Measurements from ENCODE around the gene TMEM33. TPM values are rescaled to one million over a fixed set of nuclear protein-coding genes. Genes with fewer than 3 reads are reported as not detected.

The TMEM33 gene
- total RNA-seq, 3 donors from 2014 or later, result 89.1 to 103 (median 99.4) TPM

GRCh38 chr4:41964401-41964800 lies 29.2 kb downstream of the TMEM33 start:
- no peaks in the 10 kb centered on the region for H3K36me3 Mint-ChIP-seq (ENCODE audit: insufficient read depth)
- H3K9me3 Mint-ChIP-seq, result peaks cover 7% of the 10 kb centered on the region
- H3K27me3 Mint-ChIP-seq (ENCODE audit: low read depth), result no peaks in the 10 kb centered on the region
- ATAC-seq, result no peak
- no peak for DNase-seq
- H3K4me1 Mint-ChIP-seq (ENCODE audit: low read depth), result no peaks in the 10 kb centered on the region
- H3K4me3 Mint-ChIP-seq, result no peak overlapping the region

DNA sequence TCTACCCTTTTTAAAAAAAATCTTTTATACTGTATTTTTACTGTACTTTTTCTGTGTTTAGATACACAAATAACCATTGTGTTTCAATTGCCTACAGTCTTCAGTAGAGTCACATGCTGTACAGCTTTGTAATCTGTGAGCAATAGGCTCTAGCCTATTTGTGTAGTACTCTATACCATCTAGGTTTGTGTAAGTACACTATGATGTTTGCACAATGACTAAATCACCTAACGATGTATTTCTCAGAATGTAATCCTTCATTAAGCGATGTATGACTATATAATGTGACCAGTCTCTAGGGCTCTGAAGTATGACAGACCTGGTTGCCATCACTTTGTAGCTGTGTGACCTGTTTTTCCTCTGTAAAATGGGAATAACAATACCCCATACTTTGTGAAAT lies 32.2 kb downstream of the TMEM33 start:
- no peaks in the 10 kb centered on the region for H3K27me3 Mint-ChIP-seq (ENCODE audit: low read depth)
- DNase-seq (no peak), ATAC-seq (no peak)
- no peaks in the 10 kb centered on the region for H3K36me3 Mint-ChIP-seq (ENCODE audit: insufficient read depth)
- peaks cover 11% of the 10 kb centered on the region for H3K9me3 Mint-ChIP-seq
- H3K4me3 Mint-ChIP-seq, result no peak overlapping the region
- H3K4me1 Mint-ChIP-seq (ENCODE audit: low read depth), result no peaks in the 10 kb centered on the region

DNA sequence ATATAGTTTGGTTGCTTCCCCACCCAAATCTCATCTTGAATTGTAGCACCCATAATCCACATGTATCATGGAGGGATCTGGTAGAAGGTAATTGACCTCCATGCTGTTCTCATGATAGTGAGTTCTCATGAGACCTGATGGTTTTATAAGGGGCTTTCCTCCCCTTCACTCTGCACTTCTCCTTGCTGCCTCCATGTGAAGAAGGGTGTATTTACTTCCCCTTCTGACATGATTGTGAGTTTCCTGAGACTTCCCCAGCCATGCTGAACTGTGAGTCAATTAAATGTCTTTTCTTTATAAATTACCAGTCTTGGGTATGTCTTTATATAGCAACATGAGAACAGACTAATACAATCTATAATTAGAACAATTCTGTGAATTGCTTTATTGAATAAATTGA lies 34.4 kb downstream of the TMEM33 start:
- ATAC-seq (no peak), DNase-seq (no peak)
- H3K9me3 Mint-ChIP-seq, result peaks cover 11% of the 10 kb centered on the region
- H3K4me1 Mint-ChIP-seq (ENCODE audit: low read depth), result no peaks in the 10 kb centered on the region
- H3K36me3 Mint-ChIP-seq (ENCODE audit: insufficient read depth), result no peaks in the 10 kb centered on the region
- H3K27me3 Mint-ChIP-seq (ENCODE audit: low read depth), result no peaks in the 10 kb centered on the region
- no peak overlapping the region for H3K4me3 Mint-ChIP-seq

- Mint-ChIP-seq H3K36me3 (ENCODE audit: insufficient read depth) (no peaks in the 10 kb centered on the region), H3K4me1 (ENCODE audit: low read depth) (no peaks in the 10 kb centered on the region), H3K4me3 (no peak overlapping the region), H3K27me3 (ENCODE audit: low read depth) (no peaks in the 10 kb centered on the region), H3K9me3 (peaks cover 4% of the 10 kb centered on the region)
- ATAC-seq, result no peak
- DNase-seq, result no peak
Observed at GRCh38 chr4:41975341-41975740, 40.1 kb downstream of the TMEM33 start.

GRCh38 chr4:41976775-41977516 lies 41.7 kb downstream of the TMEM33 start:
- H3K4me1 Mint-ChIP-seq (ENCODE audit: low read depth), result no peaks in the 10 kb centered on the region
- ATAC-seq, result no peak
- peaks cover 3% of the 10 kb centered on the region for H3K9me3 Mint-ChIP-seq

GRCh38 chr4:41977709-41978108 lies 42.5 kb downstream of the TMEM33 start:
- DNase-seq, result no peak
- Mint-ChIP-seq H3K4me3 (no peak overlapping the region), H3K36me3 (ENCODE audit: insufficient read depth) (peaks cover 2% of the 10 kb centered on the region), H3K4me1 (ENCODE audit: low read depth) (no peaks in the 10 kb centered on the region), H3K27me3 (ENCODE audit: low read depth) (no peaks in the 10 kb centered on the region), H3K9me3 (no peaks in the 10 kb centered on the region)
- ATAC-seq, result no peak

More at GRCh38 chr4:41976775-41977516, 41.7 kb downstream of the TMEM33 start:
- no peak for DNase-seq
- Mint-ChIP-seq H3K4me3 (no peak overlapping the region), H3K27me3 (ENCODE audit: low read depth) (no peaks in the 10 kb centered on the region), H3K36me3 (ENCODE audit: insufficient read depth) (peaks cover 2% of the 10 kb centered on the region)

DNA sequence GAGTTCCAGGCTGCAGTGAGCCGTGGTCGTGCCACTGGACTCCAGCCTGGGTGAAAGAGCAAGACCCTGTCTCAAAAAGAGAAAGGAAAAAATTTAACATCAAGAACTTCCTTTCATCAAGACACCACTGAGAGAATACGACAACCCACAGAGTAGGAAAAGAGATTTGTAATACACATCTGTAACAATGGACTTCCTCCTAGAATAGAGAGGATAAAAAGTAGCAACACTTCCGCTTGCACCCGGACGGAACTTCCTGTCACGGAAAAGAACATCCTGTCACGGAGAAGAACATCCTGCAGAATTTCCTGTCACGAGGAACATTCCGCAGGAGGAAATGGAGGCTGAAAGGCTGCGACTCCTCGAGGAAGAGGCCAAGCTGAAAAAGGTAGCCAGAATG lies 46.2 kb downstream of the TMEM33 start, which contains the start of gene DCAF4L1:
DCAF4L1 (plus strand) TSS at position 301 of the 400 bp plus-strand sequence; CDS start at position 338, 37 bp downstream.
- Mint-ChIP-seq H3K36me3 (ENCODE audit: insufficient read depth) (peaks cover 2% of the 10 kb centered on the region), H3K27me3 (ENCODE audit: low read depth) (no peaks in the 10 kb centered on the region), H3K9me3 (no peaks in the 10 kb centered on the region), H3K4me3 (no peak within 1 kb of the TSS), H3K4me1 (ENCODE audit: low read depth) (no peaks in the 10 kb centered on the region)
- no peak for DNase-seq
- no peak for ATAC-seq

DNA sequence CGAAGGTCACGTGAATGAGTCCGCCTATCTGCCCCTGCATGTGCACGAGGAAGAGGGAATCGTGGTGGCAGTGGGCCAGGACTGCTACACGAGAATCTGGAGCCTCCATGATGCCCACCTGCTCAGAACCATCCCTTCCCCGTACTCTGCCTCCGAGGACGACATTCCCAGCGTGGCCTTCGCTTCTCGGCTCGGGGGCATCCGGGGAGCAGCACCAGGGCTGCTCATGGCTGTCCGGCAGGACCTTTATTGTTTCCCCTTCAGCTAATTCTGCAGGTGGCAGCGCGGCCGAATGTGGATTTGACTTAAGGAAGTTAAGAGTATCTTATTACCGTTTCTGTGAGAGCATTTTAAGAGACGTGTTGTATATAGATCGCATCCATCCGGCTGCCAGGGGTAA lies 47.5 kb downstream of the TMEM33 start:
- Mint-ChIP-seq H3K27me3 (ENCODE audit: low read depth) (no peaks in the 10 kb centered on the region), H3K36me3 (ENCODE audit: insufficient read depth) (peaks cover 2% of the 10 kb centered on the region), H3K4me1 (ENCODE audit: low read depth) (no peaks in the 10 kb centered on the region), H3K9me3 (no peaks in the 10 kb centered on the region), H3K4me3 (no peak overlapping the region)
- DNase-seq (no peak), ATAC-seq (no peak)

DNA sequence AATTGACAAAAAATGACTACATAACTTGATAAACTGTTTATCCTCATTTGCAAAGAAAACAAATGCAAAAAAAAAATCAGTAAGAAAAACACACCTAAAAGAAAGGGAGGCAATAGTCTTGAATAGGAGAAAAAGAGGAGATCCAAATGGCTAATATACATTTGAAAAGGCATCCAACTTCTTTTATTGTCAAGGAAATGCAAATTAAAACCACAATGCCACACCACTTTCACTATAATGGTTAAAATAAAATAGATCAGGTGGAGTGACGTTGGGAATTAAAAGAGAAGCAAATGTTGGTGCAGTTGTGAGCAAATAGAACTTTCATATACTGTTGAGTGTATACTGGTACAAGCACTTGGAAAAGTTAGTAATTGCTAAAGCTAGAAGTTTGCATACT lies 49.9 kb downstream of the TMEM33 start:
- H3K36me3 Mint-ChIP-seq (ENCODE audit: insufficient read depth), result peaks cover 2% of the 10 kb centered on the region
- no peak for ATAC-seq
- no peak overlapping the region for H3K4me3 Mint-ChIP-seq
- H3K4me1 Mint-ChIP-seq (ENCODE audit: low read depth), result peaks cover 8% of the 10 kb centered on the region
- DNase-seq, result no peak
- H3K27me3 Mint-ChIP-seq (ENCODE audit: low read depth), result no peaks in the 10 kb centered on the region
- no peaks in the 10 kb centered on the region for H3K9me3 Mint-ChIP-seq

DNA sequence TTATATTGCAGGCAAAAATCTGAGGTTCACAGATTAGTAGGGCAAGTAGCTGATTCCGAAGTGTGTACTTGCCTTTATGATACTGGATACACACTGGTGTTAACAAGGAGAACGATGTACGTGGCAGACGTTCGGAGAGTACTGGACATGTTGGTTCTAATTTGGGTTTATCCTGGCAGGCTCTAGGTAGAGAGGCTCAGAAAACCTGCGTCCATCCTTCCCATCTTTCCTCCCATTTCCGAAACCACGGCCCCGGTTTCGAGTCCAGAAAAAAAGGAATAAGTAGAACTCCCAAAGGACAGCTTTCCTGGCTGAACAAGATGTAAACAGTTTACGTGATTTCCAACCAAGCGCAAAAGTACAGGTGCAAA lies 54.8 kb downstream of the TMEM33 start:
- Mint-ChIP-seq H3K27me3 (ENCODE audit: low read depth) (no peaks in the 10 kb centered on the region), H3K36me3 (ENCODE audit: insufficient read depth) (no peaks in the 10 kb centered on the region), H3K9me3 (no peaks in the 10 kb centered on the region), H3K4me3 (peak overlapping the region; percentile 91), H3K4me1 (ENCODE audit: low read depth) (peaks cover 23% of the 10 kb centered on the region)
- ATAC-seq (peak in 1 of 2 donors; percentile 5), DNase-seq (no peak)

DNA sequence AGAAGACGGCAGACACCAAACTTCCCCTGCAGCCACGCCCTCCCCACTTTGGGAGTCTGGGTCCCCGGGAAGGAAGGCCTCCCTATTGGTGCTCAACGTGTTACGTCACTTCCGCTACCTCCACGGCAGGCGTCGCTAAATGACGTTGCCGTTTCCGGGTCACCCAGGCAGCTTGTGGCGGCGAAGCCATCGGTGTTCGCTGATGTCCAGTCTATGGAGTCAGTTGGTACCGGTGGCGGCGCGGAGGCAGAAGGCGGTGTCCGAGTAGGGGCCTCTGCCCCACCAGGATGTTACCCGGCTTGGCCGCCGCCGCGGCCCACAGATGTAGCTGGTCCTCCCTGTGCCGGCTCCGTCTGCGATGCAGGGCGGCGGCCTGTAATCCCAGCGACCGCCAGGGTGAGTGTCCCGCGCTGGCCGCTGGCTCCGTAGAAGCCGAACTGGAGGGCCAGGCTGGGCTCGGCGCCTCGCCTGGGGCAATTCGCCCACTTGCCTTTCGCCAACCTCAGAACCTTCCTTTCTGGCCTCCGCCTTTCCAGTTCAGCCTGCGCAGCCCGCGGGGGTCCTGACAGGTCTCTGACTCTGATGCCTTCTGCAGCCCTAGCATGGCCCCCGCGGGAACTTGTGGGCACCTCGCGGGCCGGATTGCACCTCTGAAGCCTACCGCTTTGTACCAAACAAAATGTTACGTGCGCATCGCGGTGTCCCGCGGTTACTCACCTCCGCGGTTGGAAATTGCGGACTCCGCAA lies 55.3 kb downstream of the TMEM33 start, which contains the start of gene SLC30A9:
SLC30A9 (plus strand) TSS at position 166 of the 747 bp plus-strand sequence; CDS start at position 288, 122 bp downstream.
- Mint-ChIP-seq H3K36me3 (ENCODE audit: insufficient read depth) (peaks cover 3% of the 10 kb centered on the region), H3K4me1 (ENCODE audit: low read depth) (peaks cover 27% of the 10 kb centered on the region), H3K9me3 (no peaks in the 10 kb centered on the region), H3K27me3 (ENCODE audit: low read depth) (no peaks in the 10 kb centered on the region), H3K4me3 (peak within 1 kb of the TSS; percentile 91)
- peak; percentile 88 for DNase-seq
- ATAC-seq, result peak; percentile 97

DNA sequence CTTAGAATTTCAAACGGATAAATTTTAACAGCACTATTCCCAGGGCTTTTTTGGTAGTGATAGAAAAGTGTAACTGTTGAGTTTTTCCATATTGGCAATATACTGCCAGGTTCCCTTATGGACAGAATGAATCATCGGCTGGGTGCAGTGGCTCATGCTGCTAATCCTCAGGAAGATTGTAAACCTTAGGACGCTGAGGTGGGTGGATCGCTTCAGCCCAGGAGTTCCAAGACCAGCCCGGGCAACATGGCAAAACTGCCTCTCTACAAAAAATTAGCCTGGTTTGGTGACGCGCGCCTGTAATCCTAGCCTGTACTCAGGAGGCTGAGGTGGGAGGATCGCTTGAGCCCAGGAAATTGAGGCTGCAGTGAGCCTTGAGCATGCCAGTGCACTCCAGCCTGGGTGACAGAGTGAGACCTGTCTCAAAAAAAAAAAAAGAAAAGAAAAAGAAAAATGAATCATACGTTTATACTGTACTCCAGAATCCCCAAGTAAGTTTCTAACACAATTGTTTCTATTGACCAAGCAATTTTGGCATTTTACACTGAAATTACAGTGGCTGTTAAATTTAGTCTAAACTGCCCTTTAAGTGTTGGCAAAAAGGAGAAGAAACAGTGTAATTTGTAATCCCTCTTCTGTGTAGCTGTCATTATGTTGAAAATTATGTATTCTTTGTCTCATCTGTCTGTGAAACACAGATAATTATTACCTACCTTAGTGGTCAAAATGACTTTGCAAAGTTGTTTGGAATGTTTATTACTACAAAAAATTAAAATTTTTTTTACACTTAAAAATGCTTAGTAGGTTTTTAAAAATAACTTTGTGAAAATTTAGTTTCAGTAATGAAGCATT lies 56.9 kb downstream of the TMEM33 start:
- Mint-ChIP-seq H3K9me3 (no peaks in the 10 kb centered on the region), H3K4me3 (peak overlapping the region; percentile 91), H3K27me3 (ENCODE audit: low read depth) (no peaks in the 10 kb centered on the region), H3K36me3 (ENCODE audit: insufficient read depth) (peaks cover 3% of the 10 kb centered on the region), H3K4me1 (ENCODE audit: low read depth) (peaks cover 27% of the 10 kb centered on the region)
- no peak for ATAC-seq
- no peak for DNase-seq

- Mint-ChIP-seq H3K4me3 (no peak overlapping the region), H3K9me3 (no peaks in the 10 kb centered on the region), H3K4me1 (ENCODE audit: low read depth) (peaks cover 31% of the 10 kb centered on the region), H3K27me3 (ENCODE audit: low read depth) (no peaks in the 10 kb centered on the region), H3K36me3 (ENCODE audit: insufficient read depth) (peaks cover 7% of the 10 kb centered on the region)
- DNase-seq (no peak), ATAC-seq (no peak)
Observed at GRCh38 chr4:41992967-41993857, 58.0 kb downstream of the TMEM33 start.

Measured in activated T-cell treated with anti-CD3 and anti-CD28 coated beads, Interleukin-2, amount 50 U/mL, for 4 hours (primary cell).